SK-N-SH (cell line): Measurements from ENCODE around the gene EZR. TPM values are rescaled to one million over a fixed set of nuclear protein-coding genes. Genes with fewer than 3 reads are reported as not detected.

Experiments
- CTCF ChIA-PET: fragments of 300-600, 350-600 bp; formaldehyde crosslinking; extraction: SDS; loops from one replicate; lab custom pipeline; 2021; lab: Yijun Ruan, JAX
- POLR2A ChIA-PET: fragments of 350-600 bp; sonication (Branson Sonifier 250); formaldehyde crosslinking; extraction: SDS; loops from one replicate; lab custom pipeline; 2020; ENCODE audit warnings: antibody characterized with exemption, inconsistent platforms; lab: Yijun Ruan, JAX
- DNase-seq: peaks from one replicate; pipeline ENCODE4 v3.0.0; 2012
- H2AFZ ChIP-seq: fragments of 200-600 bp; sonication (generic); 2 replicates; pipeline ENCODE4 v1.8.1; 2016; ENCODE audit warnings: antibody characterized with exemption, mild to moderate bottlenecking, low read depth
- H3F3A ChIP-seq: fragments of 200-600 bp; sonication (generic); replicated peaks from 2 replicates; pipeline ENCODE3; 2016; ENCODE audit warnings: antibody characterized with exemption, mild to moderate bottlenecking; ENCODE audit not compliant: insufficient read depth
- H3K27ac ChIP-seq, 2 experiments: fragments of 200-500 bp in 1 of 2; fragments of 200-600 bp in 1 of 2; sonication (Bioruptor generic) in 1 of 2; sonication (generic), shearing (Covaris generic) in 1 of 2; 2 replicates each; pipeline versions ENCODE4 v1.5.1 to v1.6.1; 2014 to 2016; ENCODE audit warnings: low read depth in 2 of 2, inconsistent platforms in 1 of 2, low read length in 1 of 2, mild to moderate bottlenecking in 1 of 2, mixed read lengths in 1 of 2
- H3K27me3 ChIP-seq: fragments of 200-600 bp; sonication (generic), shearing (Covaris generic); 2 replicates; pipeline ENCODE4 v1.6.1; 2016; ENCODE audit warnings: mixed run types; ENCODE audit not compliant: insufficient read depth
- H3K36me3 ChIP-seq, 2 experiments: fragments of 200-500 bp in 1 of 2; fragments of 200-600 bp in 1 of 2; sonication (Bioruptor generic) in 1 of 2; sonication (generic) in 1 of 2; replicated peaks in 1 of 2; 2 replicates each; pipeline versions ENCODE3 to v1.5.1; 2014 to 2016; ENCODE audit warnings: low read length in 1 of 2, mild to moderate bottlenecking in 1 of 2; ENCODE audit not compliant: insufficient read depth in 2 of 2, control insufficient read depth in 1 of 2
- H3K4me1 ChIP-seq, 2 experiments: fragments of 200-500 bp in 1 of 2; fragments of 200-600 bp in 1 of 2; sonication (Bioruptor generic) in 1 of 2; sonication (generic), shearing (Covaris generic) in 1 of 2; 2 replicates each; pipeline versions ENCODE4 v1.5.1 to v1.6.1; 2014 to 2016; ENCODE audit warnings: low read depth in 1 of 2, low read length in 1 of 2, mixed run types in 1 of 2; ENCODE audit not compliant: insufficient read depth in 2 of 2, control insufficient read depth in 1 of 2
- H3K4me2 ChIP-seq: fragments of 200-600 bp; sonication (generic), shearing (Covaris generic); 2 replicates; pipeline ENCODE4 v1.6.1; 2017; ENCODE audit warnings: mixed run types
- H3K4me3 ChIP-seq, 2 experiments: fragments of 200-500 bp in 1 of 2; fragments of 200-600 bp in 1 of 2; sonication (Bioruptor generic) in 1 of 2; sonication (generic), shearing (Covaris generic) in 1 of 2; 2 replicates each; pipeline versions ENCODE4 v1.5.1 to v1.8.1; 2014 to 2016; ENCODE audit warnings: low read depth in 2 of 2, inconsistent platforms in 1 of 2, low read length in 1 of 2, mild to moderate bottlenecking in 1 of 2, mixed read lengths in 1 of 2, moderate library complexity in 1 of 2
- H3K79me2 ChIP-seq: fragments of 200-600 bp; sonication (generic); 2 replicates; pipeline ENCODE4 v1.8.1; 2017; ENCODE audit warnings: mild to moderate bottlenecking; ENCODE audit not compliant: insufficient read depth
- H3K9ac ChIP-seq: fragments of 200-600 bp; sonication (generic); 2 replicates; pipeline ENCODE4 v1.6.1; 2017; ENCODE audit warnings: mixed run types
- H3K9me2 ChIP-seq: fragments of 200-600 bp; sonication (generic); 2 replicates; pipeline ENCODE4 v1.6.1; 2017; ENCODE audit warnings: mixed run types
- H3K9me3 ChIP-seq: fragments of 200-600 bp; sonication (generic); 2 replicates; pipeline ENCODE4 v1.6.1; 2017; ENCODE audit warnings: mixed run types, mild to moderate bottlenecking, moderate library complexity
- H4K20me1 ChIP-seq: fragments of 200-600 bp; sonication (generic); 2 replicates; pipeline ENCODE4 v1.6.1; 2017; ENCODE audit warnings: mild to moderate bottlenecking, mixed run types; ENCODE audit not compliant: insufficient read depth
- CHD2 ChIP-seq: fragments of 150-350 bp; IDR thresholded peaks from 2 replicates; pipeline ENCODE4 v1.6.1; 2018; ENCODE audit warnings: low read length; ENCODE audit not compliant: partially characterized antibody
- EP300 ChIP-seq, 2 experiments: IDR thresholded peaks; 2 replicates each; pipeline versions ENCODE4 v1.4.0 to v1.6.1; 2012; ENCODE audit warnings: borderline replicate concordance in 1 of 2, low read depth in 1 of 2, low read length in 1 of 2
- FOSL2 ChIP-seq: IDR thresholded peaks from 2 replicates; pipeline ENCODE4 v1.4.0; 2012; ENCODE audit warnings: low read depth, mild to moderate bottlenecking, moderate library complexity, borderline replicate concordance
- GABPA ChIP-seq: IDR thresholded peaks from 2 replicates; pipeline ENCODE4 v1.4.0; 2012; ENCODE audit warnings: low read depth, mild to moderate bottlenecking
- GATA2 ChIP-seq: sonication (generic); formaldehyde crosslinking; IDR thresholded peaks from 2 replicates; pipeline ENCODE4 v1.5.0; 2020; ENCODE audit warnings: mild to moderate bottlenecking, missing genetic modification reagents
- JUND ChIP-seq: IDR thresholded peaks from 2 replicates; pipeline ENCODE4 v1.4.0; 2012
- MEF2A ChIP-seq: IDR thresholded peaks from 2 replicates; pipeline ENCODE4 v1.4.0; 2012; ENCODE audit warnings: low read depth, borderline replicate concordance
- PBX3 ChIP-seq: IDR thresholded peaks from 2 replicates; pipeline ENCODE4; 2012
- RFX5 ChIP-seq: IDR thresholded peaks from 2 replicates; pipeline ENCODE4 v1.6.1; 2012; ENCODE audit warnings: mild to moderate bottlenecking, improper control_type of control experiment, low read length
- RXRA ChIP-seq: IDR thresholded peaks from 2 replicates; pipeline ENCODE4 v1.4.0; 2012; ENCODE audit warnings: low read depth, mild to moderate bottlenecking, borderline replicate concordance
- SIN3A ChIP-seq: IDR thresholded peaks from 2 replicates; pipeline ENCODE4 v1.6.1; 2012; ENCODE audit warnings: low read depth, mild to moderate bottlenecking, low read length, moderate library complexity, borderline replicate concordance
- TAF1 ChIP-seq: IDR thresholded peaks from 2 replicates; pipeline ENCODE4 v1.6.1; 2012; ENCODE audit warnings: low read depth, mild to moderate bottlenecking, low read length, moderate library complexity, borderline replicate concordance
- TEAD4 ChIP-seq: IDR thresholded peaks from 2 replicates; pipeline ENCODE4 v1.4.0; 2012; ENCODE audit warnings: mild to moderate bottlenecking, borderline replicate concordance; ENCODE audit not compliant: insufficient read depth
- WGBS: methylation state at CpG from one replicate; pipeline ENCODE4 v1.1.6; 2017; ENCODE audit warnings: low lambda C conversion rate; 5-methylcytosine and 5-hydroxymethylcytosine counted together
- polyA plus RNA-seq, 3 experiments: library from polyadenylated mRNA; depleted of rRNA; stranded (reverse); fragments of >200 nt; gene quantifications; 2 replicates each; pipeline ENCODE4 v1.2.3, GENCODE V29; 2012

Gene EZR
- polyA plus RNA-seq, 1 of the 3 experiments (the other 2 are of a cell fraction) = 92.0 TPM

GRCh38 chr6:158776737-158777136 lies 42.4 kb downstream of the EZR start:
- Histone ChIP-seq H3K36me3 (peaks cover 39 to 62% of the 10 kb centered on the region in 2 experiments), H3F3A (no peaks in the 10 kb centered on the region), H2AFZ (no peak overlapping the region), H3K4me1 (no peaks in the 10 kb centered on the region), H3K9me2 (no peaks in the 10 kb centered on the region), H4K20me1 (no peaks in the 10 kb centered on the region), H3K4me3 (no peak overlapping the region), H3K9me3 (no peaks in the 10 kb centered on the region)
- POLR2A ChIA-PET = no interaction called here
- TF ChIP-seq MEF2A (no peak), TAF1 (no peak), JUND (no peak), RXRA (no peak), SIN3A (no peak), GABPA (no peak), PBX3 (no peak), TEAD4 (no peak), FOSL2 (no peak), CHD2 (no peak), EP300 (IDR thresholded peaks at IDR 0.05; ENCODE audit: borderline replicate concordance in 1 of 2, low read depth in 1 of 2, low read length in 1 of 2) (no peak), GATA2 (no peak)
- TF ChIP-seq, all 33 proteins: peak for 0
- no peak overlapping the region for H3K9ac ChIP-seq
- no peak for DNase-seq
- H3K27me3 ChIP-seq = no peaks in the 10 kb centered on the region
- CTCF ChIA-PET = no interaction called here
- H3K27ac ChIP-seq = no peak overlapping the region
- H3K79me2 ChIP-seq = peaks cover 3% of the 10 kb centered on the region; the same call in 1 of the 2 replicates
- 94% methylated on average over 2 of the region's 2 CpGs for WGBS
- H3K4me2 ChIP-seq = no peak overlapping the region

GRCh38 chr6:158775832-158776231 lies 43.3 kb downstream of the EZR start:
- Histone ChIP-seq H3F3A (no peaks in the 10 kb centered on the region), H3K9me3 (no peaks in the 10 kb centered on the region), H3K27ac (no peak overlapping the region), H4K20me1 (no peaks in the 10 kb centered on the region), H3K4me3 (no peak overlapping the region), H3K9ac (no peak overlapping the region), H3K36me3 (peaks cover 34 to 61% of the 10 kb centered on the region in 2 experiments), H3K27me3 (no peaks in the 10 kb centered on the region), H3K4me2 (no peak overlapping the region), H2AFZ (no peak overlapping the region), H3K4me1 (no peaks in the 10 kb centered on the region), H3K9me2 (no peaks in the 10 kb centered on the region), H3K79me2 (peaks cover 3% of the 10 kb centered on the region; the same call in 1 of the 2 replicates)
- WGBS = 90% methylated on average over 5 of the region's 5 CpGs
- ChIA-PET POLR2A (no interaction called here), CTCF (interaction anchor here (1.4 kb wide), 1 partner anchor 72 kb away, joined by 4 read pairs; no protein-coding TSS in a partner anchor)
- TF ChIP-seq RFX5 (no peak), SIN3A (no peak)
- DNase-seq = no peak
